Measurements from ENCODE around the gene CACNG4. TPM values are rescaled to one million over a fixed set of nuclear protein-coding genes. Genes with fewer than 3 reads are reported as not detected.

Gene CACNG4
- total and polyA plus RNA-seq, 4 donors, result 2.3 to 9.4 (median 4.1) TPM

DNA sequence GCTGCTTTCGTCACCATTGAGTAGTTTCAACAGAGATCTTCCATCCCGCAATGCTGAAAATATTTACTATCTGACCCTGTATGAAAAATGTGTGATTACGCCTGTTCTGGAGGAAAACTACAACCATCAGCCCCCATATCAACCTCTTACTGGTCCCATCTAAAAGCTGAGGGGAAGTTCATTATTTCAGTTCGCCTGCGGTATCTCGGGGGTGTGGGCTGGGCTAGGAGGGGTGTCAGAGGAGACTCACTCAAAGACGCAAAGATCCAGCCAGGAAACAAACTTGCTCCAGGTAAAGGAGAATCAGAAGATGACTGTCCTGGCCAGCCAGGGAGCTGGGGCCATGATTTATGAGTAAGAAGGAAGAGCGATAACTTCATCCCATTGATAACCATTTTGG, 93.5 kb downstream of the CACNG4 start:
- H3K27ac ChIP-seq (ENCODE audit: low read depth in 1 of 2, low read length in 1 of 2), result no peak overlapping the region
- peaks cover 0 to 4% (median 0%) of the 10 kb centered on the region in 5 donors for H3K4me1 ChIP-seq (ENCODE audit: control insufficient read depth in 5 of 5, insufficient read depth in 5 of 5, low read length in 5 of 5)
- H3K27me3 ChIP-seq (ENCODE audit: control insufficient read depth in 3 of 3, insufficient read depth in 3 of 3, low read length in 2 of 3), result no peaks in the 10 kb centered on the region
- H3K4me3 ChIP-seq, result no peak overlapping the region
- no peaks in the 10 kb centered on the region for H3K36me3 ChIP-seq (ENCODE audit: control insufficient read depth in 4 of 4, insufficient read depth in 4 of 4, low read length in 4 of 4)
- no peak overlapping the region for H3K9ac ChIP-seq (ENCODE audit: insufficient read depth in 1 of 2, low read length in 2 of 2)
- peaks cover 0 to 5% (median 0%) of the 10 kb centered on the region in 4 donors for H3K9me3 ChIP-seq (ENCODE audit: control insufficient read depth in 4 of 4, insufficient read depth in 3 of 4, low read length in 3 of 4)
- ATAC-seq (ENCODE audit: insufficient read depth, low FRiP score) (no peak), DNase-seq (no peak)
- TF ChIP-seq, protein P1, sequence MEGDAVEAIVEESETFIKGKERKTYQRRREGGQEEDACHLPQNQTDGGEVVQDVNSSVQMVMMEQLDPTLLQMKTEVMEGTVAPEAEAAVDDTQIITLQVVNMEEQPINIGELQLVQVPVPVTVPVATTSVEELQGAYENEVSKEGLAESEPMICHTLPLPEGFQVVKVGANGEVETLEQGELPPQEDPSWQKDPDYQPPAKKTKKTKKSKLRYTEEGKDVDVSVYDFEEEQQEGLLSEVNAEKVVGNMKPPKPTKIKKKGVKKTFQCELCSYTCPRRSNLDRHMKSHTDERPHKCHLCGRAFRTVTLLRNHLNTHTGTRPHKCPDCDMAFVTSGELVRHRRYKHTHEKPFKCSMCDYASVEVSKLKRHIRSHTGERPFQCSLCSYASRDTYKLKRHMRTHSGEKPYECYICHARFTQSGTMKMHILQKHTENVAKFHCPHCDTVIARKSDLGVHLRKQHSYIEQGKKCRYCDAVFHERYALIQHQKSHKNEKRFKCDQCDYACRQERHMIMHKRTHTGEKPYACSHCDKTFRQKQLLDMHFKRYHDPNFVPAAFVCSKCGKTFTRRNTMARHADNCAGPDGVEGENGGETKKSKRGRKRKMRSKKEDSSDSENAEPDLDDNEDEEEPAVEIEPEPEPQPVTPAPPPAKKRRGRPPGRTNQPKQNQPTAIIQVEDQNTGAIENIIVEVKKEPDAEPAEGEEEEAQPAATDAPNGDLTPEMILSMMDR (IDR thresholded peaks at IDR 0.05; ENCODE audit: control extremely low read depth, extremely low read depth), result no peak
- 95 to 97% methylated on average over 8 of the region's 8 CpGs for WGBS, 2 donors

DNA sequence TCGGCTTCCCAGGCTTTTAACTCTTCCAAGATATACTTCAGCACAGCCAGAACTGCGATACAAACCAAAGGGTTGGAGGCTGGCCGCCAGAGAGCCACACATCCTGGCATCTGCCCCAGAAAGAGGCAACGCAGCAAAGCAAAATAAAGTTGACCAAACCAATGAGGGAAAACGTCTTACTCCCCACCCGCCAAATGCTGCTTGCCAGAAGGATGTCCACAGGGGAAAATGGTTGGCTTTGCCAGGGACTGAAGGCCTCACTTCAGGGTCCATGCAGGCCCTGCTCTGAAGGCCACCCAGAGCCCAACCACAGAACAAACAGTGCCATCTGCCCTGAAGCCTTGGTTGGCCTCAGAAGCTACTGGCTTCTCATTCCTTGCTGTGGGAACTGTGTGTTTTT, 94.9 kb downstream of the CACNG4 start:
- Histone ChIP-seq H3K27ac (ENCODE audit: low read depth in 1 of 2, low read length in 1 of 2) (no peak overlapping the region), H3K9me3 (ENCODE audit: control insufficient read depth in 4 of 4, insufficient read depth in 3 of 4, low read length in 3 of 4) (peaks cover 0 to 5% (median 0%) of the 10 kb centered on the region in 4 donors), H3K4me3 (no peak overlapping the region), H3K4me1 (ENCODE audit: control insufficient read depth in 5 of 5, insufficient read depth in 5 of 5, low read length in 5 of 5) (no peaks in the 10 kb centered on the region), H3K27me3 (ENCODE audit: control insufficient read depth in 3 of 3, insufficient read depth in 3 of 3, low read length in 2 of 3) (no peaks in the 10 kb centered on the region), H3K36me3 (ENCODE audit: control insufficient read depth in 4 of 4, insufficient read depth in 4 of 4, low read length in 4 of 4) (no peaks in the 10 kb centered on the region), H3K9ac (ENCODE audit: insufficient read depth in 1 of 2, low read length in 2 of 2) (no peak overlapping the region)
- WGBS, 2 donors, result 84 to 94% methylated on average over 6 of the region's 6 CpGs
- TF ChIP-seq, protein P1 (IDR thresholded peaks at IDR 0.05; ENCODE audit: control extremely low read depth, extremely low read depth), result no peak
- ATAC-seq (ENCODE audit: insufficient read depth, low FRiP score), result no peak
- no peak for DNase-seq

DNA sequence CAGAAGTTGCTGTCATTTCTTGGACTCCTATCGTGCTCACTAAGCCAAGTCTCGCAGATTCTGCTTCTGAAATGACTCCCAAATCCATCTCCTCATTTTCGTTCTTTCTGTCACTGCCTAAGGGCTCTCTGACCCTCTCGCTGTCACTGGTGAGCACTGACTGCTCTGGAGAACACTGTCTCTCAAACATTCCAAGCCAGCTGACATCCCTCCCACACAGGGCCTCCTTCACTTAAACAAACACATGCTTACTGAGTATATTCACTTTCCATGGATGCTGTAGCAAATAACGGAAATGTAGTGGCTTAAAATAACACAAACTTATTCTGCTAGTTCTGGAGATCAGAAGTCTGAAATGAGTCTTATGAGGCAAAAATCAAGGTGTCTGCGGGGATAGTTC, 98.6 kb downstream of the CACNG4 start:
- TF ChIP-seq, protein P1 (IDR thresholded peaks at IDR 0.05; ENCODE audit: control extremely low read depth, extremely low read depth), result no peak
- Histone ChIP-seq H3K4me1 (ENCODE audit: control insufficient read depth in 5 of 5, insufficient read depth in 5 of 5, low read length in 5 of 5) (no peaks in the 10 kb centered on the region), H3K27me3 (ENCODE audit: control insufficient read depth in 3 of 3, insufficient read depth in 3 of 3, low read length in 2 of 3) (no peaks in the 10 kb centered on the region), H3K9me3 (ENCODE audit: control insufficient read depth in 4 of 4, insufficient read depth in 3 of 4, low read length in 3 of 4) (no peaks in the 10 kb centered on the region), H3K9ac (ENCODE audit: insufficient read depth in 1 of 2, low read length in 2 of 2) (no peak overlapping the region), H3K36me3 (ENCODE audit: control insufficient read depth in 4 of 4, insufficient read depth in 4 of 4, low read length in 4 of 4) (no peaks in the 10 kb centered on the region), H3K27ac (ENCODE audit: low read depth in 1 of 2, low read length in 1 of 2) (no peak overlapping the region), H3K4me3 (no peak overlapping the region)
- WGBS, 2 donors, result 83 to 87% methylated on average over 6 of the region's 6 CpGs
- no peak for ATAC-seq (ENCODE audit: insufficient read depth, low FRiP score)
- peak; percentile 61 to 78 (median 62) for DNase-seq

DNA sequence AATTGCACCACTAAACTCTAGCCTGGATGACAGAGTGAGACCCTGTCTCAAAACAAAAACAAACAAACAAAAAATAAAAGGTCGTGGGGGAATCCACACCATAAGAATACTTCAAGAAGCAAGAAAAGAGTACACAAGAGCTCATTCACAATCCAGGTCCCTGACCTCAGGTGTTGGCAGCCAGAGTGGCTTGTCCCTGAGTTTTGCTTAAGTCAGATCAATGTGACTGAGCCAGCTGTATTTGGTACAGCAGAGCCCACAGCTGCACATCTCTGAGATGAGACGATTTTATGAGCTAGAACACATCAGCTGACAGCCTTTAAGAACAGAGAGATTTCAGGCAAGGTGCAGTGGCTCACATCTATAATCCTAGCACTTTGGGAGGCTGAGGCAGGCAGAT, 102.2 kb downstream of the CACNG4 start:
- WGBS, 2 donors, result 55 to 71% methylated on average over 2 of the region's 2 CpGs
- H3K9me3 ChIP-seq (ENCODE audit: control insufficient read depth in 4 of 4, insufficient read depth in 3 of 4, low read length in 3 of 4), result no peaks in the 10 kb centered on the region
- no peak for ATAC-seq (ENCODE audit: insufficient read depth, low FRiP score)
- H3K4me3 ChIP-seq, result no peak overlapping the region
- H3K27me3 ChIP-seq (ENCODE audit: control insufficient read depth in 3 of 3, insufficient read depth in 3 of 3, low read length in 2 of 3), result no peaks in the 10 kb centered on the region
- H3K36me3 ChIP-seq (ENCODE audit: control insufficient read depth in 4 of 4, insufficient read depth in 4 of 4, low read length in 4 of 4), result no peaks in the 10 kb centered on the region
- TF ChIP-seq, protein P1 (IDR thresholded peaks at IDR 0.05; ENCODE audit: control extremely low read depth, extremely low read depth), result no peak
- H3K9ac ChIP-seq (ENCODE audit: insufficient read depth in 1 of 2, low read length in 2 of 2), result no peak overlapping the region
- peaks cover 0 to 2% (median 0%) of the 10 kb centered on the region in 5 donors for H3K4me1 ChIP-seq (ENCODE audit: control insufficient read depth in 5 of 5, insufficient read depth in 5 of 5, low read length in 5 of 5)
- no peak for DNase-seq
- H3K27ac ChIP-seq (ENCODE audit: low read depth in 1 of 2, low read length in 1 of 2), result no peak overlapping the region

Data from lung (tissue), 12 donors.